ENCODE measurements around the gene TMC2.

- TF ChIP-seq CTCF (IDR thresholded peaks at IDR 0.05; ENCODE audit: insufficient read depth, low read length, poor library complexity, severe bottlenecking), result no peak
- TF ChIP-seq EZH2phosphoT487 (conservative IDR thresholded peaks at IDR 0.05; ENCODE audit: low read length), result no peak
Observed at GRCh38 chr20:2520617-2521016, 15.8 kb upstream of the TMC2 start.
